ENCODE measurements around the gene NOC2L. TPM values are rescaled to one million over a fixed set of nuclear protein-coding genes. Genes with fewer than 3 reads are reported as not detected.
A peak's percentile ranks its signal among the peaks of the same experiment; 100 is the strongest.

NOC2L gene
- total RNA-seq, 1 experiment from 2014 or later: 214 TPM

GRCh38 chr1:969260-969855 lies 10.3 kb upstream of the NOC2L start:
- H3K27me3 ChIP-seq (replicated peaks; ENCODE audit: insufficient read depth, low read depth, low read length, poor library complexity): peaks cover 25% of the 10 kb centered on the region
- POLR2A ChIA-PET (ENCODE audit: low non-redundant PET): interaction anchor here (0.6 kb wide), 1 partner anchor 93 kb away, joined by 4 read pairs; no protein-coding TSS in a partner anchor

DNA sequence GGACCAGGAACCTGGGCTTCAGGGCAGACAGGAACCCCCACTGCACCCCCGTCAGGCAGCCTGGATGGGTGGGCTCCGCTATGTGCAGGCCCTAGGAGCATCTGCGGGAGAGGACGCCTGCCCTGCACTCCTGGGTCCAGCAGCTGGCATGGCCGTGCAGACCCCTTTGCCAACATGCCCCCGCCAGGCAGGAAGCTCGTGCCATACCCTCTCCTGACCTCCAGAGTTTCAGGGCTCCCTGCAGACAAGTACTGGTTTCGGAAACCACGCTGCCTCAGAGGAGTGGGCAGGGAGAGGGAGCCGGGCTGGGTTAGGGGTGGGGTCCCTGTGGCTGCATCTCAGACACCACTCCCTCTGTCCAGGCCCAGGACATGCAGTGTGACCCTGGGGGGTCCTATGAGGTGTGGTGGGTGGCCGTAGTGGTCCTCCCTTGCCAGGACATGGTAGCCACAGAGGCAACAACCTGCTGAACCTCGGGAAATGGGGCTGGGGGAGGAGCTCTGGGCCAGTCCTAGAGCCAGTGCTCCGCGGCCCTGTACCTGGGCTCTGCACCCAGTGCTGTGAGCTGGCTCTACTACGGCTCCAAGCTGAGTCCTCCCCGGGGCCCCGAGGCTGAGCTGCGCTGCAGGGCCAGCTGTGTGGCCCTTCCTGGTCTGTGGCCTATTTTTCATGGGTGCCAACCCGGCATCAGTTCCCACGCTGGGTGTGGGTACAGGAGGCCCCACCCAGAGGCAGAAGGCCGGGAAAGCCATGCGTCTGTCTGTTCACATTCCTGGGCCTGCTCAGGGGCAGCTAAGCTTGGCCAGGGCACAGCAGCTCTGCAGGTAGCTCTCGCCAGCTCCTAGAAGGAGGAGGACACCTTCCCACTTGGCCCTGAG lies 8.6 kb upstream of the NOC2L start:
- Histone ChIP-seq H3K27me3 (replicated peaks; ENCODE audit: insufficient read depth, low read depth, low read length, poor library complexity) (peaks cover 25% of the 10 kb centered on the region), H3K27ac (ENCODE audit: low read depth, low read length, poor library complexity, severe bottlenecking) (no peak overlapping the region), H3K36me3 (ENCODE audit: insufficient read depth, low read length, poor library complexity, severe bottlenecking) (no peaks in the 10 kb centered on the region), H3K9me3 (ENCODE audit: low read depth, low read length, poor library complexity, severe bottlenecking) (no peaks in the 10 kb centered on the region), H3K4me3 (ENCODE audit: low read depth, low read length, poor library complexity, severe bottlenecking) (no peak overlapping the region), H3K4me1 (ENCODE audit: insufficient read depth, low read length, poor library complexity, severe bottlenecking) (peaks cover 8% of the 10 kb centered on the region)
- TF ChIP-seq, protein P1, sequence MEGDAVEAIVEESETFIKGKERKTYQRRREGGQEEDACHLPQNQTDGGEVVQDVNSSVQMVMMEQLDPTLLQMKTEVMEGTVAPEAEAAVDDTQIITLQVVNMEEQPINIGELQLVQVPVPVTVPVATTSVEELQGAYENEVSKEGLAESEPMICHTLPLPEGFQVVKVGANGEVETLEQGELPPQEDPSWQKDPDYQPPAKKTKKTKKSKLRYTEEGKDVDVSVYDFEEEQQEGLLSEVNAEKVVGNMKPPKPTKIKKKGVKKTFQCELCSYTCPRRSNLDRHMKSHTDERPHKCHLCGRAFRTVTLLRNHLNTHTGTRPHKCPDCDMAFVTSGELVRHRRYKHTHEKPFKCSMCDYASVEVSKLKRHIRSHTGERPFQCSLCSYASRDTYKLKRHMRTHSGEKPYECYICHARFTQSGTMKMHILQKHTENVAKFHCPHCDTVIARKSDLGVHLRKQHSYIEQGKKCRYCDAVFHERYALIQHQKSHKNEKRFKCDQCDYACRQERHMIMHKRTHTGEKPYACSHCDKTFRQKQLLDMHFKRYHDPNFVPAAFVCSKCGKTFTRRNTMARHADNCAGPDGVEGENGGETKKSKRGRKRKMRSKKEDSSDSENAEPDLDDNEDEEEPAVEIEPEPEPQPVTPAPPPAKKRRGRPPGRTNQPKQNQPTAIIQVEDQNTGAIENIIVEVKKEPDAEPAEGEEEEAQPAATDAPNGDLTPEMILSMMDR (conservative IDR thresholded peaks at IDR 0.05; ENCODE audit: low read depth, low read length): no peak
- TF ChIP-seq EZH2 (IDR thresholded peaks at IDR 0.05; ENCODE audit: borderline replicate concordance, low read depth, low read length, poor library complexity, severe bottlenecking): no peak
- no TSS peak for BruUV-seq (replicated peaks)
- DNase-seq (ENCODE audit: low spot score): no peak
- CTCF ChIA-PET: no interaction called here
- intact Hi-C loops (cut with micrococcal nuclease; ENCODE audit: unreplicated experiment): no loop called here
- POLR2A ChIA-PET (ENCODE audit: low non-redundant PET): no interaction called here

More at GRCh38 chr1:969260-969855, 10.3 kb upstream of the NOC2L start:
- DNase-seq (ENCODE audit: low spot score): no peak
- intact Hi-C loops (cut with micrococcal nuclease; ENCODE audit: unreplicated experiment): no loop called here
- Histone ChIP-seq H3K4me3 (ENCODE audit: low read depth, low read length, poor library complexity, severe bottlenecking) (no peak overlapping the region), H3K9me3 (ENCODE audit: low read depth, low read length, poor library complexity, severe bottlenecking) (no peaks in the 10 kb centered on the region), H3K36me3 (ENCODE audit: insufficient read depth, low read length, poor library complexity, severe bottlenecking) (no peaks in the 10 kb centered on the region), H3K27ac (ENCODE audit: low read depth, low read length, poor library complexity, severe bottlenecking) (no peak overlapping the region), H3K4me1 (ENCODE audit: insufficient read depth, low read length, poor library complexity, severe bottlenecking) (peaks cover 8% of the 10 kb centered on the region)
- TF ChIP-seq, protein P1 (conservative IDR thresholded peaks at IDR 0.05; ENCODE audit: low read depth, low read length): no peak
- BruUV-seq (replicated peaks): no TSS peak
- CTCF ChIA-PET: no interaction called here

- no peak for TF ChIP-seq EZH2 (IDR thresholded peaks at IDR 0.05; ENCODE audit: borderline replicate concordance, low read depth, low read length, poor library complexity, severe bottlenecking)
- TF ChIP-seq, protein P1 (conservative IDR thresholded peaks at IDR 0.05; ENCODE audit: low read depth, low read length): no peak
- Histone ChIP-seq H3K4me1 (ENCODE audit: insufficient read depth, low read length, poor library complexity, severe bottlenecking) (peaks cover 8% of the 10 kb centered on the region), H3K9me3 (ENCODE audit: low read depth, low read length, poor library complexity, severe bottlenecking) (no peaks in the 10 kb centered on the region), H3K4me3 (ENCODE audit: low read depth, low read length, poor library complexity, severe bottlenecking) (peak overlapping the region; percentile 51), H3K27ac (ENCODE audit: low read depth, low read length, poor library complexity, severe bottlenecking) (no peak overlapping the region), H3K36me3 (ENCODE audit: insufficient read depth, low read length, poor library complexity, severe bottlenecking) (peaks cover 6% of the 10 kb centered on the region), H3K27me3 (replicated peaks; ENCODE audit: insufficient read depth, low read depth, low read length, poor library complexity) (peaks cover 18% of the 10 kb centered on the region)
- ChIA-PET POLR2A (ENCODE audit: low non-redundant PET) (no interaction called here), CTCF (no interaction called here)
- peak; percentile 63 for DNase-seq (ENCODE audit: low spot score)
- intact Hi-C loops (cut with micrococcal nuclease; ENCODE audit: unreplicated experiment): no loop called here
- no TSS peak for BruUV-seq (replicated peaks)
Measured at GRCh38 chr1:966704-967300, 7.7 kb upstream of the NOC2L start.
